ENCODE measurements around the gene MBNL3. TPM values are rescaled to one million over a fixed set of nuclear protein-coding genes. Genes with fewer than 3 reads are reported as not detected.

Gene MBNL3
- total RNA-seq, 1 donor from 2014 or later, result 22.6 TPM

- intact Hi-C loops (cut with DNase I), result no loop called here
- no peak for ATAC-seq
- no peak for DNase-seq (ENCODE audit: low spot score)
Observed at GRCh38 chrX:132428896-132429295, 59.9 kb downstream of the MBNL3 start.

GRCh38 chrX:132426695-132427281 is 62.0 kb downstream of the MBNL3 start:
- intact Hi-C loops (cut with DNase I), result no loop called here
- ATAC-seq (no peak), DNase-seq (ENCODE audit: low spot score) (no peak)

GRCh38 chrX:132425744-132426318 is 63.0 kb downstream of the MBNL3 start:
- DNase-seq (ENCODE audit: low spot score), result no peak
- ATAC-seq, result no peak
- intact Hi-C loops (cut with DNase I), result no loop called here

- DNase-seq (ENCODE audit: low spot score) (no peak), ATAC-seq (no peak)
- intact Hi-C loops (cut with DNase I), result no loop called here
Observed at GRCh38 chrX:132423323-132423722, 65.5 kb downstream of the MBNL3 start.

GRCh38 chrX:132415012-132415411 is 73.8 kb downstream of the MBNL3 start:
- no peak for DNase-seq (ENCODE audit: low spot score)
- intact Hi-C loops (cut with DNase I), result no loop called here
- ATAC-seq, result no peak

GRCh38 chrX:132414404-132414803 is 74.4 kb downstream of the MBNL3 start:
- ATAC-seq, result no peak
- intact Hi-C loops (cut with DNase I), result no loop called here
- DNase-seq (ENCODE audit: low spot score), result no peak

- intact Hi-C loops (cut with DNase I), result loop anchor here (2.0 kb wide), 1 partner anchor 61 kb away; no protein-coding TSS in a partner anchor
- DNase-seq (ENCODE audit: low spot score) (no peak), ATAC-seq (no peak)
Observed at GRCh38 chrX:132413459-132413858, 75.4 kb downstream of the MBNL3 start.

GRCh38 chrX:132412208-132412607 is 76.6 kb downstream of the MBNL3 start:
- intact Hi-C loops (cut with DNase I), result loop anchor here (2.0 kb wide), 1 partner anchor 59 kb away; no protein-coding TSS in a partner anchor
- no peak for ATAC-seq
- DNase-seq (ENCODE audit: low spot score), result no peak

GRCh38 chrX:132411310-132411977 is 77.4 kb downstream of the MBNL3 start:
- DNase-seq (ENCODE audit: low spot score) (no peak), ATAC-seq (no peak)
- intact Hi-C loops (cut with DNase I), result no loop called here

GRCh38 chrX:132409780-132410556 is 78.9 kb downstream of the MBNL3 start:
- ATAC-seq (no peak), DNase-seq (ENCODE audit: low spot score) (no peak)
- intact Hi-C loops (cut with DNase I), result no loop called here

- intact Hi-C loops (cut with DNase I), result no loop called here
- no peak for DNase-seq (ENCODE audit: low spot score)
- ATAC-seq, result no peak
Observed at GRCh38 chrX:132407691-132408090, 81.1 kb downstream of the MBNL3 start.

- intact Hi-C loops (cut with DNase I), result no loop called here
- no peak for ATAC-seq
Observed at GRCh38 chrX:132406106-132406505, 82.7 kb downstream of the MBNL3 start.

GRCh38 chrX:132404266-132404665 is 84.6 kb downstream of the MBNL3 start:
- DNase-seq (ENCODE audit: low spot score) (no peak), ATAC-seq (no peak)
- intact Hi-C loops (cut with DNase I), result no loop called here

More at GRCh38 chrX:132406106-132406505, 82.7 kb downstream of the MBNL3 start:
- no peak for DNase-seq (ENCODE audit: low spot score)

- DNase-seq (ENCODE audit: low spot score) (no peak), ATAC-seq (no peak)
- intact Hi-C loops (cut with DNase I), result no loop called here
Observed at GRCh38 chrX:132401935-132402334, 86.9 kb downstream of the MBNL3 start.

- ATAC-seq (no peak), DNase-seq (ENCODE audit: low spot score) (no peak)
- intact Hi-C loops (cut with DNase I), result no loop called here
Observed at GRCh38 chrX:132400706-132401105, 88.1 kb downstream of the MBNL3 start.

GRCh38 chrX:132395645-132396044 is 93.2 kb downstream of the MBNL3 start:
- DNase-seq (ENCODE audit: low spot score) (no peak), ATAC-seq (no peak)
- intact Hi-C loops (cut with DNase I), result no loop called here

- DNase-seq (ENCODE audit: low spot score) (no peak), ATAC-seq (no peak)
- intact Hi-C loops (cut with DNase I), result no loop called here
Observed at GRCh38 chrX:132395026-132395425, 93.8 kb downstream of the MBNL3 start.

GRCh38 chrX:132394591-132394990 is 94.2 kb downstream of the MBNL3 start:
- DNase-seq (ENCODE audit: low spot score), result no peak
- ATAC-seq, result no peak
- intact Hi-C loops (cut with DNase I), result no loop called here

GRCh38 chrX:132393992-132394391 is 94.8 kb downstream of the MBNL3 start:
- intact Hi-C loops (cut with DNase I), result no loop called here

GRCh38 chrX:132393485-132393884 is 95.4 kb downstream of the MBNL3 start:
- no peak for ATAC-seq
- DNase-seq (ENCODE audit: low spot score), result no peak
- intact Hi-C loops (cut with DNase I), result no loop called here

More at GRCh38 chrX:132393992-132394391, 94.8 kb downstream of the MBNL3 start:
- ATAC-seq, result no peak
- no peak for DNase-seq (ENCODE audit: low spot score)

Data from sciatic nerve (tissue), 2 donors.